Activated CD4-positive, alpha-beta T cell treated with anti-CD3 and anti-CD28 coated beads, Interleukin-2, amount 50 U/mL, for 1 hour (primary cell): Measurements from ENCODE around the gene MICALL1.
"Not testable (repeated sequence)": the region's sequence is repeated elsewhere in the genome, so short reads cannot be mapped to it uniquely, and the experiment has no call there.

ENCODE experiments used
- DNase-seq: peaks from one replicate; pipeline ENCODE4 v3.0.0-alpha.2; 2020

The MICALL1 gene

GRCh38 chr22:37930270-37930951, 24.3 kb downstream of the MICALL1 start:
- no peak for DNase-seq

GRCh38 chr22:37930952-37931440, 24.9 kb downstream of the MICALL1 start:
- no peak for DNase-seq

DNA sequence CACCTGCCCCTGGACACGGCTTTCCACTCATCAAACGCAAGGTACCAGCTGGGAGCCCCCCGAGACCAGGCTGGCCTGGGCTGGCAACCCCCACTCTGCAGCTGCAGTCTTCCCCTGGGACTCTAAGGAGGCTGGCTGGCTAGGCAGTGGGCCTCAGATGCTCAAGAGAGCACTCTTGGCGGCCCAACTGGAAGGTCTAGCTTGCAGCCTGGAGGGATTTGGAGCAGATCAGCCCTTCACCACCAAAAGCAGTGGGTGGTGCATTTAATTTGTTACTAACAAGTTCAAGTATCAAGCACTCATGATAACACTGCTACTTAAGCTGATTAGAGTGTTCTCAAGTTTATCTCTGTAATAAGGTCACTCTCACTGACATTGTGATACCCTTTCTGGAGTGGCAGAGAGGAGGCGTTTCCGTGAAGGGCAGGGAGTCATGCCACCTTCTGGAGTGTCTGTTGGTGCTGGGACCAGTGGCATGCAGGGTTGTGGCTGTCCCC, 25.8 kb downstream of the MICALL1 start:
- DNase-seq: no peak

- no peak for DNase-seq
Measured at GRCh38 chr22:37932401-37932800, 26.3 kb downstream of the MICALL1 start.

- DNase-seq: no peak
Measured at GRCh38 chr22:37932821-37933578, 26.9 kb downstream of the MICALL1 start.

GRCh38 chr22:37933711-37934376, 27.7 kb downstream of the MICALL1 start:
- DNase-seq: peak; percentile 80

DNA sequence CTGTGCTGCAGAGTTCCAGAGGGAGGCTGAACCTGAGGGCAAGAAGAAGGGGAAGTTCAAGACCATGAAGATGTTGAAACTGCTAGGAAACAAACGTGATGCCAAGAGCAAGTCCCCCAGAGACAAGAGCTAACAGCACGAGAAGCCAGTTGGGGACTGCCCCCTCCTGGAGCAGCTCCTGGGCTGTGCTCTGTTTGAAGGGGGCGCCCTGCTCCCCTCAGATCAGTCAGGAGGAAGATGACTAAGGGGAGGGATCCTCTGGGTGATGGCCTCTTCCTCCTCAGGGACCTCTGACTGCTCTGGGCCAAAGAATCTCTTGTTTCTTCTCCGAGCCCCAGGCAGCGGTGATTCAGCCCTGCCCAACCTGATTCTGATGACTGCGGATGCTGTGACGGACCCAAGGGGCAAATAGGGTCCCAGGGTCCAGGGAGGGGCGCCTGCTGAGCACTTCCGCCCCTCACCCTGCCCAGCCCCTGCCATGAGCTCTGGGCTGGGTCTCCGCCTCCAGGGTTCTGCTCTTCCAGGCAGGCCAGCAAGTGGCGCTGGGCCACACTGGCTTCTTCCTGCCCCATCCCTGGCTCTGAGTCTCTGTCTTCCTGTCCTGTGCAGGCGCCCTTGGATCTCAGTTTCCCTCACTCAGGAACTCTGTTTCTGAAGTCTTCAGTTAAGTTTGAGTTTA, 34.7 kb downstream of the MICALL1 start:
- no peak for DNase-seq

DNA sequence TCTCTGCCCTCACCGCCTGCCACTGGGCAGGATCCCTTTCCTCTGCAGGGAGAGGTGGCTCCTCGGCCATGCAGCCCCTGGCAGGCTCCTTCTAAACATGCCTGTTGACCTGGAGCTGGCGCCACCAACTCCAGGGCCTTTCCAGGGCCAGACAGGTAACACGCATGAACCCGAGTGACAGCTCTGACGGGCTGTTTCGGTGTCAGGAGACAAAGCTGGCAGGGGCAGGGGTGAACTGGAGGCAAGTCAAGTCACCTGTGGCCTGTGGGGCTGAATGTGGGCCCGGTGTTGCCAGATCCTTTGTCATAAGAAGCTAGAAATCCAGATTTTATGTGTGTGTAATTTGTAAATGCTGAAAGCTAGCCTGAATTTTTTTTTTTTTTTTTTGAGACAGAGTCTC, 36.0 kb downstream of the MICALL1 start:
- no peak for DNase-seq

DNA sequence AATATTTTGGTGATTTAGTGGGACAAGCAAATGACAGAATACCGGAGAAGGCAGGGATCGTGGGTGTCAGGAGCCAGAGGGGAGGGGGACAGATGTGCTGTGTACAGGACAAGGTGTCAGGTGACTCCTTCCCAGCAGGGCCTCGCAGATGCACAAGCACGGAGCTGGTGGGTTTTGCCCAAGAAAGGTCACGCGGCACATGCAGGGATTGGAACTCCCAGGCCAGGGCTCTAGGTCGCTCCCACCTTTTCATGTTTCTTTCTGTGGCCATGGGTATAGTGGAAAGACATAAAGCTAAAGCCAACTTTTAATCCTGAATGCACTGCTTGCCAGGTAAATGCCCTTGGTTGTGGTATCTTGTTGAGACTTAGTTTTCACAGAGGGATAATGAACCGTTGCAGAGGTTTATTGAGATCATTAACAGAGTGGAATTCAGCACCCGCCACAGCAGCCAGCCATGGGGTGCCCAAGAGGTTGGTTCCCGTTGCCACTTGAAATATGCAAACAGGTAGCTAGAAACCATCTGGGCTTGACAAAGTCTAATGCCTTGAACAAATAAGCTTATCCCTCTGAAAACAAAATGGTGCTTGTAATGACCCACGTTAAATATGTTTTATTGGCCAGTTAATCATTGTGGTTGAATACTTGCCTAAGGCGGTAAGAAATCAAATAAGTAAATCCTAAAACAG, 37.2 kb downstream of the MICALL1 start:
- DNase-seq: no peak

DNA sequence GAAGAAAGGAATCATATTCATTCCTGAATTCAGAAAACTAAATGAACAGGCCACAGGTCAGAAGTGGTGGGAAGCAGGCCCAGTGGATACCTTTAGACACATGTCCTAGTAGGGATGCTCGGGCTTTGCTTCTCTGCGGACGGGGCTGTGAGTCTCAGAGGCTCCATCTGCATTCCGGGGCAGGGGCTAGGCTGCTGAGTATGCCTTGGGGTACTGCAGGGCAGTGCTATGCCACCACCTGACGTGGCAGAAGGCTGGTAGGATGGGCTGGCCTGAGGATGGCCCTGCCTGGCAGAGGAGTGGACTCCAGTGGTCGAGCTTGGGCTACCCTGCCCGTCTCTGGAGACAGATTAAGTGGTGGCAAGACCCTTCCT, 37.7 kb downstream of the MICALL1 start:
- no peak for DNase-seq

DNA sequence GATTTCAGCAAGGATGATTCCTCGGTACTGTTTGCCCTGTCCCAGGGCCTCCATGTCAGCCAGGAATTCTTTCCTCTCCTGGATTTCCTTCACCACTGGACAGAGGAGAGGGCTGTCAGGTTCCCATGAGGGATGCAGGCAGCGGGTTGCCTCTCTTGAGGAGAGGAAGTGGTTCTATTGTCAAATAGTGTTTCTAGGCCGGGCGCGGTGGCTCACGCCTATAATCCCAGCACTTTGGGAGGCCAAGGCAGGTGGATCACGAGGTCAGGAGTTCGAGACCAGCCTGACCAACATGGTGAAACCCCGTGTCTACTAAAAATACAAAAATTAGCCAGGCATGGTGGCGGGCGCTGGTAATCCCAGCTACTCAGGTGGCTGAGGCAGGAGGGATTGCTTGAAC, 38.3 kb downstream of the MICALL1 start:
- not testable (repeated sequence) for DNase-seq

DNA sequence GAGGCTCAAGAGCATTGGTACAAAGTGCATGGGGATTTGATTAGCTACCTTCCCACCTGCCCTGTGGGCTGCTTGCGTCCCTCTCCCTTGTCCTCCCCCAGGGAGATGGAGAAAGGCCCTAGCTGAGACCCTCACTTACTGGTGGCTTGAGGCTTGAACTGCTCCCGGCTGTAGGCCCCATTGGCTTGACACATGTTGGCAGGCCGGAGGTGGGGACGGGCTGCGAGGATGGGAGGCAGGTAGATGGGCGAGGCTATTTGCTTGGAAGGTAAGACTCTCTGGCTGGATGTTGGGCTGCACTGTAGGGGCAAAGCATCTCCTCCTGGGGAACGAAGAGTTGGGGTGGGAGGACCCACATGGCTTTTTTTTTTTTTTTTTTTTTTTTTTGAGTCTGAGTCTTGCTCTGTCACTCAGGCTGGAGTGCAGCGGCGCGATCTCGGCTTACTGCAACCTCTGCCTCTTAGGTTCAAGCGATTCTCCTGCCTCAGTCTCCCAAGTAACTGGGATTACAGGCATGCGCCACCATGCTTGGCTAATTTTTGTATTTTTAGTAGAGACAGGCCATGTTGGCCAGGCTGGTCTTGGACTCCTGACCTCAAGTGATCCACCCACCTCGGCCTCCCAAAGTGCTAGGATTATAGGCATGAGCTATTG, 41.2 kb downstream of the MICALL1 start:
- DNase-seq: not testable (repeated sequence)

GRCh38 chr22:37951305-37951704, 45.2 kb downstream of the MICALL1 start:
- DNase-seq: no peak

- DNase-seq: not testable (repeated sequence)
Measured at GRCh38 chr22:37952629-37953028, 46.5 kb downstream of the MICALL1 start.

DNA sequence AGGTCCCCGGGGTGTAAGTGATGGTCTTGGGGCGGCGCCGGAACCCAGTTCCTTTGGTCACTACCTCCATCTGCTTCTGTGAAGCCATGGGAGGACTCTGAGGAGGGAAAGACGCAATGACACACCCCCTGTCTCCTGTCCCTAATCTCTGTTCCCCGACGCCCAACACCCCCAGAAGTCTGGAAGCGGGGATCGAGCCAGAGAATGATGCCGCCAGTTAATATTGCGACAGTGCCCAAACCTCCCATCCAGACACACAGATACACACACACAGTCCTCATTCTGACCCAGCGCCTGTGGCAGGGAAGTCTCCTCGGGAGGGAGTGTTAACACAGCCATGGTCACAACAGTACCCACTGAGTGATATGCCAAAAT, 47.0 kb downstream of the MICALL1 start:
- no peak for DNase-seq

DNA sequence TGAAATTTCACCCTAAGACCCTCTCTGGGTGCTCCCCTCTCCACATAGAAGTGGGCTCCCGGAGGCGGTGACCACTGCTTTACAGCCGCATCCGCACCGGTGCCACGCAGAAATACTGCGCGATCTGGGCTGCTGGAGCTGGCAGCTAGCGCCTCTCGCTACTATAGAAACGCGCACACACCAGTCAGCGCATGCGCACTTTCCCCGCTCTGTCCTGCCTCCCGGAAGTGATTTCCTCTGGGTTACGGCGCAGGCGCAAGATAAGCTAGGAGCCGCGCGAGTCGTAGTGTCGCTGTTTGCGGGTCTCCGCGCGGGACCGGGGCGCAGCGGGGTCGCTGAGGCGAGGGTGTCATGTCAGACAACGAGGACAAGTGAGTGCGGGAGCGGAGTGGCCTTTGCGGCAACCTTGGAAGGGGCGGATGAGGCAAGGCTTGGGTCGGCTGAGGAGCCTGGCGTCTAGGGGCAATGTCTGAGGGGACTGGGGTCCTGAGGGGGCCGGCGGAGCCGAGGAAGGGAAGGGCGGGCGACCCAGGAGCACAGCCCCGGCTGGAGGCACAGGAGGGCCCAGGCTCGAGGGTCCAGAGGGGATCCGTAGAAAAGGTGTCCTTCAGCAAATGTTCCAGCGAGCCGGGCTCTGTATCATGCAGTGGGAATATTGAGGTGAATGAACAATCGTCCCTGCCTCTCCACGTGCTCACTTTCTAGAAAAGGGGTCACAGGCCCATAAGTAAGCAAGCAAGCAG, 47.5 kb downstream of the MICALL1 start, which contains the start of the genes C22orf23 and POLR2F:
Gene C22orf23, minus strand, starts transcription at position 165 of the 743 bp plus-strand sequence. CDS start 452 bp downstream, outside the sequence.
Gene POLR2F, plus strand, starts transcription at position 263 of the 743 bp plus-strand sequence. Its CDS starts 89 bp downstream, at position 352.
- DNase-seq: peak; percentile 97

- no peak for DNase-seq
Measured at GRCh38 chr22:37954686-37955085, 48.6 kb downstream of the MICALL1 start.

- not testable (repeated sequence) for DNase-seq
Measured at GRCh38 chr22:37955825-37956397, 49.8 kb downstream of the MICALL1 start.

GRCh38 chr22:37957232-37957631, 51.1 kb downstream of the MICALL1 start:
- DNase-seq: no peak

DNA sequence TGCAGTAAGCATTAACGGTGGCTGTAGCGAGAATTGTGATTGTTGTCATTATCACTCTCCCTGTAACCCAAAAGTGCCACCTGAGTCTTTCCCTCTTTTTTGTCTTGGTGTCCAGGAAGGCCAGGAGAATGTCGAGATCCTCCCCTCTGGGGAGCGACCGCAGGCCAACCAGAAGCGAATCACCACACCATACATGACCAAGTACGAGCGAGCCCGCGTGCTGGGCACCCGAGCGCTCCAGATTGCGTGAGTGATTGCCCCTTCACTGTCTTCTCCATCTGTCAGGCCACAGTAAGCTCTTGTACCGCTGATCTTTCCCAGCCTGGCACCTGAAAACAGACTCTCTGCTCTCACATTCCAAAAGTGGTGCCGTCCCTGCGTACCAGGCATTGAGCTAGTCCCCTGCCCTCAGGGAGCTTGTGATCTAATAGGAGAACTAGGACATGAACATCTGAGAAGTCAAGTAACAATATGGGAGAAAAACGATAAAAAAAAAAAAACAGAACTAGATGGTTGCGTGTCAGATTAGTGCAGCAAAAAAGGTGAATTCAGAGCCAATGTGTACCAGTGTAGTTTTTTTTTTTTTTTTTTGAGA, 53.2 kb downstream of the MICALL1 start:
- DNase-seq: no peak
